VCaP (cell line): ENCODE measurements around the gene SYNDIG1.

Experiments used
- H3K27ac ChIP-seq: fragments of 450-650 bp; 2 replicates; pipeline ENCODE4 v1.5.1; 2017
- CTCF ChIP-seq: fragments of 450-650 bp; conservative IDR thresholded peaks from 2 replicates; pipeline ENCODE4 v1.5.1; 2017; ENCODE audit warnings: mild to moderate bottlenecking, moderate library complexity

SYNDIG1 gene

GRCh38 chr20:24587384-24588046 is 118.1 kb downstream of the SYNDIG1 start:
- H3K27ac ChIP-seq = no peak overlapping the region
- TF ChIP-seq CTCF = no peak

DNA sequence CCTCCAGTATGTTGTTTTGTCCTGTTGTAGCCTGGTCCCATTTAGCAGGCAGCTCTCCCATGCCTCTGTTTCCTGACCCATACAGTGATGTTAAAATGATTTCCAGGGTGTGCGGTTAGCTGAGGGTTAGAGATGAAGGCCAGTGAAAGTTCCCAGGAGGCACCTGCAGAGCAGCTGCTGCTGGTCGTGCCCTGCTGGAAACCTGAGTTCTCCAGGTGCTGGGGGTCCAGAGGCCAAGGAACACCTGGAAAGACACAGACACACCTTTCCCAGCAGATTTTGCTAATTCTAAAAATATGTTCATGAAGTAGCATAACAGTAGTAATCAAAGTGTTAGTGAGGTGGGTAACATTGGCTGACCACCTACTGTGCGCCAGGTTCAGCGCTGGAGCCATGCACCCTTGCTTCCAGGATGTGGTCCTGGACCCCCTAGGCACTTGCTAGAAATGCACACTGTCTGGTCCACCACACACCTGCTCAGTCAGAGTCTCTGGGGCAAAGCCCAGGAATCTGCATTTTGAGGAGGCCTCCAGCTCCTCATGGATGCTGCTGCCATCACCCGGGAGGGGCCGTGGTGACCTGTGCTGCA is 118.7 kb downstream of the SYNDIG1 start:
- no peak for TF ChIP-seq CTCF

DNA sequence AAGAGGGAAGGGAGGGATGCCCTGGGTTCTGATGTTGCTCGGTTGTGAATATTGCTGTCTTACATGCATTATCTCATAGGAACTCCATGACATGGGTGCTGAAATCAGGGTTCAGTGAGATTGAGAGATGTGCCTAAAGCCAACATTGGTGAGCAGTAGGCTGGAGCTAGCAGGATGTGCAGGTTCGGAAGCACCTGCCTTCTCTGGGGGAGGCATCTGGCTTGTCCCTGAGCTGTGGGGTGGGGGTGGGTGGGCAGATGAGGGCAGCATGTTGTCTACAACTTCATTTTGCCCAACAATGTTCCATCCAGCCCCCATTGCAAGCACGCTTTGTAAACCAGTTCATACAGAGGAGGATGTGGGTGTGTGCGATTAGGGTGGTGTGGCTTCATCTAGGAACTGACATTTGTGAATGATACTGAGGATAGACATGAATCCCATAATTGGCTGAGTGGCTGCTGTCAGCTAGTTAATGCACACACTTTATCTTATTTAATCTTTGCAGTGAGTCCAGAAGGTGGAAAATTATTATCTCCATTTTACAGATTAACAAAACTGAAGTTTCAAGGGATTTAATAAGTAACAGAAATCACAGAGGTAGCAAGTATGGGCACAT is 119.4 kb downstream of the SYNDIG1 start:
- H3K27ac ChIP-seq = no peak overlapping the region
- TF ChIP-seq CTCF = no peak

More for the DNA sequence above, 118.7 kb downstream of the SYNDIG1 start:
- no peak overlapping the region for H3K27ac ChIP-seq

DNA sequence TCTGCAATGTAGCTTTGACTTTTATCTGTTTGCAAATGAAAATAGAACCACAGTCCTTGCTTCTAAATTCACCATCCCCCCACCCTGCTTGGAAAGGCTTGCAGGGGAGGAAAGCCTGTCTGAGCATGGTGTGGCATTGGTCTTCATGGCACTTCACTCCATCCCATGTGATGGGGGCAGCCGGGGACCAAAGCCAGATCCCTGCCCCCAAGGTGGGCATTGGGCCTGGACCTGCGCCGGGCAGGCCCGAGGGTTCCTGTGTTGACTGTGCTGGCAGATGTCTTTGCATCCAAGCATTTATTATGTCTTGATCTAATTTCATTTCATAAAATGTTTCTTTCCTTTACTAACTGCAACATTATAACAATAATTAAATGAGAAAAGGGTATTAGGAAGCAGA is 120.0 kb downstream of the SYNDIG1 start:
- no peak for TF ChIP-seq CTCF
- H3K27ac ChIP-seq = no peak overlapping the region

GRCh38 chr20:24589815-24590177 is 120.4 kb downstream of the SYNDIG1 start:
- TF ChIP-seq CTCF = no peak
- H3K27ac ChIP-seq = no peak overlapping the region

- TF ChIP-seq CTCF = no peak
- H3K27ac ChIP-seq = no peak overlapping the region
Observed at GRCh38 chr20:24590178-24590982, 121.0 kb downstream of the SYNDIG1 start.

- no peak for TF ChIP-seq CTCF
- H3K27ac ChIP-seq = no peak overlapping the region
Observed at GRCh38 chr20:24597051-24597450, 127.6 kb downstream of the SYNDIG1 start.
